ENCODE results near the gene PRKCE. TPM values are rescaled to one million over a fixed set of nuclear protein-coding genes. Genes with fewer than 3 reads are reported as not detected.

PRKCE gene
- polyA plus RNA-seq, 3 donors, result 1.3 to 7.7 (median 2.3) TPM

- Histone ChIP-seq H3K4me2 (replicated peaks; ENCODE audit: extremely low read depth, low read length, poor library complexity, severe bottlenecking) (no peak overlapping the region), H3K9me3 (replicated peaks in 1 of 2; ENCODE audit: control insufficient read depth in 1 of 2, insufficient read depth in 1 of 2, low read length in 2 of 2) (no peaks in the 10 kb centered on the region), H3K4me3 (replicated peaks in 1 of 3; ENCODE audit: low read depth in 2 of 3, low read length in 3 of 3) (no peak overlapping the region), H3K27ac (ENCODE audit: low read depth in 1 of 2, low read length in 2 of 2) (no peak overlapping the region), H3K9ac (ENCODE audit: insufficient read depth, low read length, poor library complexity, severe bottlenecking) (no peak overlapping the region), H4K20me1 (ENCODE audit: insufficient read depth, low read length) (no peaks in the 10 kb centered on the region), H3K4me1 (ENCODE audit: control insufficient read depth in 1 of 2, insufficient read depth in 2 of 2, low read length in 2 of 2) (no peaks in the 10 kb centered on the region), H3K79me2 (ENCODE audit: insufficient read depth, low read length) (no peaks in the 10 kb centered on the region), H3K36me3 (replicated peaks in 1 of 2; ENCODE audit: control insufficient read depth in 1 of 2, insufficient read depth in 2 of 2, low read length in 2 of 2) (no peaks in the 10 kb centered on the region), H3K27me3 (ENCODE audit: control insufficient read depth in 2 of 2, insufficient read depth in 2 of 2, low read length in 2 of 2) (no peaks in the 10 kb centered on the region), H2AFZ (ENCODE audit: insufficient read depth, low read depth, low read length, poor library complexity, severe bottlenecking) (no peak overlapping the region)
- Mint-ChIP-seq H3K27me3 (ENCODE audit: low read depth in 3 of 3) (peaks cover 0 to 5% (median 0%) of the 10 kb centered on the region in 3 donors), H3K4me3 (no peak overlapping the region), H3K36me3 (peaks cover 10 to 13% of the 10 kb centered on the region in 2 donors), H3K9me3 (no peaks in the 10 kb centered on the region), H3K4me1 (no peaks in the 10 kb centered on the region), H3K27ac (no peak overlapping the region)
- no CpG with 5 or more reads among the region's 2 CpGs for WGBS (ENCODE audit: insufficient coverage)
- TF ChIP-seq CTCF (IDR thresholded peaks at IDR 0.05), result no peak
- intact Hi-C loops (cut with micrococcal nuclease), result no loop called here
- DNase-seq, result no peak
These were observed 518.6 kb downstream of the PRKCE start for GRCh38 chr2:46170026-46170425.

GRCh38 chr2:46170611-46171350 lies 519.3 kb downstream of the PRKCE start:
- Mint-ChIP-seq H3K27me3 (ENCODE audit: low read depth in 3 of 3) (peaks cover 0 to 5% (median 0%) of the 10 kb centered on the region in 3 donors), H3K9me3 (no peaks in the 10 kb centered on the region), H3K36me3 (peaks cover 6 to 10% of the 10 kb centered on the region in 2 donors), H3K4me1 (no peaks in the 10 kb centered on the region), H3K4me3 (no peak overlapping the region), H3K27ac (no peak overlapping the region)
- Histone ChIP-seq H3K9ac (ENCODE audit: insufficient read depth, low read length, poor library complexity, severe bottlenecking) (no peak overlapping the region), H3K27ac (ENCODE audit: low read depth in 1 of 2, low read length in 2 of 2) (no peak overlapping the region), H3K4me1 (ENCODE audit: control insufficient read depth in 1 of 2, insufficient read depth in 2 of 2, low read length in 2 of 2) (no peaks in the 10 kb centered on the region), H3K4me2 (replicated peaks; ENCODE audit: extremely low read depth, low read length, poor library complexity, severe bottlenecking) (no peak overlapping the region), H4K20me1 (ENCODE audit: insufficient read depth, low read length) (no peaks in the 10 kb centered on the region), H3K9me3 (replicated peaks in 1 of 2; ENCODE audit: control insufficient read depth in 1 of 2, insufficient read depth in 1 of 2, low read length in 2 of 2) (no peaks in the 10 kb centered on the region), H3K79me2 (ENCODE audit: insufficient read depth, low read length) (no peaks in the 10 kb centered on the region), H3K27me3 (ENCODE audit: control insufficient read depth in 2 of 2, insufficient read depth in 2 of 2, low read length in 2 of 2) (no peaks in the 10 kb centered on the region), H3K4me3 (replicated peaks in 1 of 3; ENCODE audit: low read depth in 2 of 3, low read length in 3 of 3) (no peak overlapping the region), H2AFZ (ENCODE audit: insufficient read depth, low read depth, low read length, poor library complexity, severe bottlenecking) (no peak overlapping the region), H3K36me3 (replicated peaks in 1 of 2; ENCODE audit: control insufficient read depth in 1 of 2, insufficient read depth in 2 of 2, low read length in 2 of 2) (no peaks in the 10 kb centered on the region)
- no peak for TF ChIP-seq CTCF (IDR thresholded peaks at IDR 0.05)
- DNase-seq, result no peak
- intact Hi-C loops (cut with micrococcal nuclease), result no loop called here
- WGBS (ENCODE audit: insufficient coverage), result 98% methylated on average over 6 of the region's 9 CpGs
